Suppressor macrophage treated with lipopolysaccharide for 1 hour (primary cell): ENCODE results near the gene TBR1.

ENCODE experiments used
- DNase-seq, 3 donors: peaks; one replicate each; pipeline ENCODE4 v3.0.0-alpha.2; 2020 to 2022

The TBR1 gene

GRCh38 chr2:161415034-161415986, 787 bp upstream of the TBR1 start:
- DNase-seq = no peak

- DNase-seq = no peak
These were observed 776 bp downstream of the TBR1 start for GRCh38 chr2:161416708-161417437.

- no peak for DNase-seq
These were observed 1.6 kb downstream of the TBR1 start for GRCh38 chr2:161417438-161418274.

- DNase-seq = no peak
These were observed 2.2 kb downstream of the TBR1 start for GRCh38 chr2:161418275-161418714.

- peak in 2 of 3 donors; percentile 24 to 48 for DNase-seq
These were observed 2.9 kb downstream of the TBR1 start for GRCh38 chr2:161418715-161419637.

DNA sequence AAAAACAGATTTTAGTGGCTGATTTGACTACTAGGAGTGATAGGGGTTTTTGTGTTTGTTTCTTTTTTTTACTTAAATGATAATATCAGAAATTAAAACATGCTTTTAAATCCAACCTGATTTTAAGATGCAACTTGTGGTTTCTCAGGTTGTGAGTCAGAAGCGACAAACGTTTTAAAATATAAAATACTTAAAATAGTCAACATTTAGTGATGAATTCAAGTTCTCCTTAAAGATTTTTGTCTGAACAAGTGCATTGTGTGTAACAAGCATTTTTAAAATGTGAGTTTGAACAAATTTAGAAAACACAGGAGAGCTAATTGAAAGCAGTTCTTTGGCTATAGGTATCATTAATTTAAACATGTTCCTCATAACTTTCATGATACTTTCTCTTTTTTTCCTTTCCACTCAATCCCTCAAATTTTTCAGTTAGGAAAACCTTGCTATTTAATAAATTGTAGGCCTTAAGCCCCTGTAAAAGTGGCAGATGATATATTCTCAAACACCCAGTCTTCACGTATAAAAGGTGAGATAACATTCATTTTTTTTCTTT, 3.6 kb downstream of the TBR1 start:
- no peak for DNase-seq

- DNase-seq = no peak
These were observed 4.4 kb downstream of the TBR1 start for GRCh38 chr2:161420406-161421074.

DNA sequence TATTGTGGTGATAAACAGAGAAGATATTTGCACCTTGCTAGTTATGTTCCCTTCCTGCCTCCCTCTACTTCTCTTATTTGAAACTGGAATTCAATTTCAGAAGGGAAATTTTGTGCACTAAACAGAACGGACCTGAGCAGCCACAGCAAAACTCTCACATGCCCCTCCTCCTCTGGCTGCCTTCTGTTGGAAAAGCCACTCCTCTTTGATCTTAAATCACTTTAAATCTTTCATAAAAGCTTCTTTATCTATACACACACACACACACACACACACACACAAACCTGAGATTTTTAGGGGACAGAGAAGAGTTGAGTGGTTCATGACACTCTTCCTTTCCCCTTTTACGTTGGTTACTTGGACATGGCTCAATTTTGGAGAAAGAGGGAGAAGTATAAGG, 5.6 kb downstream of the TBR1 start:
- no peak for DNase-seq

GRCh38 chr2:161422816-161423403, 6.8 kb downstream of the TBR1 start:
- no peak for DNase-seq

GRCh38 chr2:161423421-161424393, 7.6 kb downstream of the TBR1 start:
- peak; percentile 33 to 61 (median 46) for DNase-seq

- DNase-seq = no peak
These were observed 8.3 kb downstream of the TBR1 start for GRCh38 chr2:161424394-161424769.

DNA sequence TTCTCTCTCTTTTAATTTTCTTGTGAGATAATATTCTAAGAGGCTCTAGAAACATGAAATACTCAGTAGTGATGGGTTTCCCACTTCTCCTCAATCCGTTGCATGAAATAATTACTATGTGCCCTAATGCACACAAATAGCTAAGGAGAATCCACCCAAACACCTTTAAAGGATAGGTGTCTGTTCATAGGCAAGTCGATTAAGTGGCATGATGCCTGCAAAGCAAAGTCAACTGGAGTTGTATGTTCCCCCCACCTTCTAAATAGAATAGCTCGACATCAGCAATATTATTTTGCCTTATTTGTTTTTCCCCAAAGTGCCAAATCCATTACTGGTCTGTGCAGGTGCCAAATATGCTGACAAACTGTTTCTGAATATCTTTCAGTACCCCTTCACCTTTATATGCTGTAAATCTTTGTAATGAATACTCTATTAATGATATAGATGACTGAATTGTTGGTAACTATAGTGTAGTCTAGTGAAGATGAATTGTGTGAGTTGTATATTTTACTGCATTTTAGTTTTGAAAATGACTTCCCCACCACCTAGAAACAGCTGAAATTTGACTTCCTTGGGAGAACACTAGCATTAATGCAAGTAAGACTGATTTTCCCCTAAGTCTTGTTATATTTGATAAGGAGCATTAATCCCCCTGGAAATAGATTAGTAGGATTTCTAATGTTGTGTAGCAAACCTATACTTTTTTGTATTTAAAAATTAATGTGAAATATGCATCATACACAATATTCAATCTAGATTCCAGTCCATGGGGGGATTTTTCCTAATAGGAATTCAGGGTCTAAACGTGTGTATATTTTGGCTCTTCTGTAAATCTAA, 9.0 kb downstream of the TBR1 start:
- no peak for DNase-seq

- no peak for DNase-seq
These were observed 9.8 kb downstream of the TBR1 start for GRCh38 chr2:161425728-161426454.

GRCh38 chr2:161426455-161426921, 10.4 kb downstream of the TBR1 start:
- peak in 2 of 3 donors; percentile 47 to 51 for DNase-seq

DNA sequence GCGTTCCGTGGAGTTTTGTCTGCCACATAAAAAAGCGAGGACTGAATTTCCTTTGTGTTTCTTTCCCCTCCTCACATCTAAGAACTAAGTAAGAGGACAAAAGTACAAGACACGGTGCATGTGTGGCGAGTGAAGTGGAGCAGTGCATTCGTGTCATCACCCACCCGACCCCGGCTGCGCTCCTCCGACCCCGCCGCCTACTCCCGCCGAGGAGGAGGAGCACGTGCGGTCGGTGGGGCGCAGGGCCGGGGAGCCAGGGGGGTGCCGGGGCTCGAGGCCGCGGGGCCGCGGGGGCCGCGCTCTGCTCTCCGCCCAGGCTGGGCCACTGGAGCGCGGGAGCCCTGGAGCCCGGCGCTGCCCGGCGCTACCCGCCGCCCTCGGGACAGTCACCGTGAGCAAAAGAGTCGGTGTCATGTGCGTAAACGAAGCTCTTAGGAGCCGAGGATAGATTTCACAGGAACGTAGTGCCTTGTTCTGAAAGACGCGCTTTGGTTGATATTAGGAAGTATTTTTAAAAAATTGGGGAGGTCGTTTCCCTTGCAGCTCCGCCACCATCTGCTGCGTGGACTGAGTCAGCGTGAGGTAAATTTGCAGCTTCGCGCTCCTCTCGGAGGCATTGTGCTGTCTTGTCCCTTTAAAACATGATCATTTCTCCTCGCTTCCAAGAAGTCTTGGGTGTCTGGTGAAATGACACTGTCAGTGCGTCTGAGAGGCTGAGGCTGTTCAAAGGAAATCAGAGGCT, 11.0 kb downstream of the TBR1 start:
- peak; percentile 32 to 49 (median 41) for DNase-seq
